Mesothelial cell of epicardium (in vitro differentiated cells): Measurements from ENCODE around the gene SMIM8. TPM values are rescaled to one million over a fixed set of nuclear protein-coding genes. Genes with fewer than 3 reads are reported as not detected.

Source experiments
- DNase-seq, 2 experiments: peaks; one replicate each; pipeline ENCODE4 v3.0.0; 2021; ENCODE audit warnings: low spot score in 2 of 2; ENCODE audit not compliant: unreplicated experiment in 2 of 2
- H3K27ac Mint-ChIP-seq: 2 replicates; pipeline ENCODE4 v1.8.0; 2021; ENCODE audit warnings: mixed read lengths
- H3K27me3 Mint-ChIP-seq: 2 replicates; pipeline ENCODE4 v1.8.0; 2021; ENCODE audit warnings: low read depth, mixed read lengths
- H3K36me3 Mint-ChIP-seq: 2 replicates; pipeline ENCODE4 v1.8.0; 2021; ENCODE audit warnings: mixed read lengths
- H3K4me1 Mint-ChIP-seq: 2 replicates; pipeline ENCODE4 v1.8.0; 2021; ENCODE audit warnings: mixed read lengths
- H3K4me3 Mint-ChIP-seq: 2 replicates; pipeline ENCODE4 v1.8.0; 2021; ENCODE audit warnings: mild to moderate bottlenecking, moderate library complexity, mixed read lengths
- H3K9me3 Mint-ChIP-seq: 2 replicates; pipeline ENCODE4 v1.8.0; 2021; ENCODE audit warnings: mixed read lengths
- total RNA-seq: library from RNA; stranded (reverse); gene quantifications from 3 replicates; pipeline ENCODE4 v1.2.1, GENCODE V29; 2021
- TF ChIP-seq, protein P1 (sequence below): fragments of 200-600 bp; sonication (generic); IDR thresholded peaks from one replicate; pipeline ENCODE4 v1.5.0; 2021; ENCODE audit warnings: antibody characterized with exemption; ENCODE audit not compliant: unreplicated experiment

SMIM8 gene
- total RNA-seq, 1 donor from 2014 or later, result 26.7 TPM

DNA sequence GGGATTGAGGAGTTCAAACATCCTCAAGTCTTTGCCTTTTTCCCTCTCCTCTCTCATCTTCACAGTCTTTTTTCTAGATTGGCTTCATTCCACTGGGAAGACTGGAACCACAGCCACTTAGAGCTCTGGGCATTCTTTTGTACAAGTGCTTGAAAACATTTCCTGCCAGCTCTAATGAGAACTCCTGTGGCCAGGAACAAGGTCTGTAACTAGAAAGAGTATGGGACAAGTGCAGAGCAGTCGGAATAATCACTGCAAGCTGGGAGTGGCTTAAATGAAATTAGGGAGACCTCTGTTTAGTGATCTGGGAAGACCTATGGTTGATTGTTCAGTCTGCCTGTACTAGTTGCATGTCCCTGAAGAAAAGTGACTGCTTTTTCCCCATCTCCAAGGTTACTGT, 41.0 kb upstream of the SMIM8 start:
- Mint-ChIP-seq H3K9me3 (no peaks in the 10 kb centered on the region), H3K4me1 (peaks cover 19% of the 10 kb centered on the region), H3K4me3 (no peak overlapping the region), H3K27me3 (no peaks in the 10 kb centered on the region), H3K27ac (no peak overlapping the region), H3K36me3 (no peaks in the 10 kb centered on the region)
- no peak for DNase-seq
- TF ChIP-seq, protein P1, sequence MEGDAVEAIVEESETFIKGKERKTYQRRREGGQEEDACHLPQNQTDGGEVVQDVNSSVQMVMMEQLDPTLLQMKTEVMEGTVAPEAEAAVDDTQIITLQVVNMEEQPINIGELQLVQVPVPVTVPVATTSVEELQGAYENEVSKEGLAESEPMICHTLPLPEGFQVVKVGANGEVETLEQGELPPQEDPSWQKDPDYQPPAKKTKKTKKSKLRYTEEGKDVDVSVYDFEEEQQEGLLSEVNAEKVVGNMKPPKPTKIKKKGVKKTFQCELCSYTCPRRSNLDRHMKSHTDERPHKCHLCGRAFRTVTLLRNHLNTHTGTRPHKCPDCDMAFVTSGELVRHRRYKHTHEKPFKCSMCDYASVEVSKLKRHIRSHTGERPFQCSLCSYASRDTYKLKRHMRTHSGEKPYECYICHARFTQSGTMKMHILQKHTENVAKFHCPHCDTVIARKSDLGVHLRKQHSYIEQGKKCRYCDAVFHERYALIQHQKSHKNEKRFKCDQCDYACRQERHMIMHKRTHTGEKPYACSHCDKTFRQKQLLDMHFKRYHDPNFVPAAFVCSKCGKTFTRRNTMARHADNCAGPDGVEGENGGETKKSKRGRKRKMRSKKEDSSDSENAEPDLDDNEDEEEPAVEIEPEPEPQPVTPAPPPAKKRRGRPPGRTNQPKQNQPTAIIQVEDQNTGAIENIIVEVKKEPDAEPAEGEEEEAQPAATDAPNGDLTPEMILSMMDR, result no peak

- Mint-ChIP-seq H3K9me3 (no peaks in the 10 kb centered on the region), H3K27me3 (no peaks in the 10 kb centered on the region), H3K36me3 (no peaks in the 10 kb centered on the region), H3K4me1 (peaks cover 19% of the 10 kb centered on the region), H3K4me3 (no peak overlapping the region), H3K27ac (no peak overlapping the region)
- TF ChIP-seq, protein P1, result no peak
- DNase-seq, result no peak
Observed at GRCh38 chr6:87282743-87283142, 39.6 kb upstream of the SMIM8 start.

DNA sequence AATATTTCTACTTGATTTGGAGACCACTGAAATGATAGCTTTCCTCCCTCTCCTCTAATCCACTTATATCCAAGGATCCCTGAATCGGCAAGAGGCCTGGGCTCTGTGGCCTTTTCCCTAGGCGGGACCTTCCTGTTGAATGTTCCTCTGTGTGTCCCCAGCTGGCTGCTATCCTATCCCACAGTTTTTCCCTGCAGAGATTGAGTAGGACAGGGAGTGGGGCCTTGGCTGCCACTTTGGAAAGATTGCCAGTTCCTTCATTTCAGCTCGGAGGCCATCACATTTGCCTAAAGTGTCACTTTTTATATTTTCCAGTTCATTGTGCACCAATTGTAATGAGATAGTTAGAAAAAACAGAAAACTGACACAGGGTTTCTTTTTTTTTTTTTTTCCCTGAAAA, 38.9 kb upstream of the SMIM8 start:
- TF ChIP-seq, protein P1, result no peak
- no peaks in the 10 kb centered on the region for H3K36me3 Mint-ChIP-seq
- H3K27me3 Mint-ChIP-seq, result no peaks in the 10 kb centered on the region

DNA sequence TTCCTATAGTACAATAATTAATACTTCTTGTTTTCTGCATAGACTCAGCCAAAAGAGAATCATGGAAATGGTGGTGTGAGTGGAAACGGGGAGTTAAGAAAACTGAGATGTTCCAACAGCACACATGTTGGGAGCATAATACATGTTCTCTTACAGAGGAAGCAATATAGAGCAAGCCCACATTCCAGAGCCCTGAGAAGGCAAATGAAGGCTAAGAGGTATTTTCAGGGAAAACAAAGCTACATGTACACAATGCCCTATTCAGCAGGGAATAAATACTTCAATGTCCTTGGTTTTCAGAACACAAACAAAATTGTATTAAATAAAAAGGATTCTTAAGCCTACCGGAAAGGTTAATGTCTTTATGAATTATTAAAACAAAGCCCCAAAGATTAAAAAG, 35.1 kb upstream of the SMIM8 start:
- no peak for DNase-seq
- Mint-ChIP-seq H3K27me3 (no peaks in the 10 kb centered on the region), H3K27ac (no peak overlapping the region), H3K4me1 (peaks cover 14% of the 10 kb centered on the region), H3K36me3 (no peaks in the 10 kb centered on the region), H3K4me3 (no peak overlapping the region), H3K9me3 (no peaks in the 10 kb centered on the region)
- TF ChIP-seq, protein P1, result no peak

More for the DNA sequence above, 38.9 kb upstream of the SMIM8 start:
- H3K27ac Mint-ChIP-seq, result no peak overlapping the region
- H3K4me1 Mint-ChIP-seq, result peaks cover 19% of the 10 kb centered on the region
- DNase-seq, result no peak
- H3K4me3 Mint-ChIP-seq, result no peak overlapping the region
- no peaks in the 10 kb centered on the region for H3K9me3 Mint-ChIP-seq

DNA sequence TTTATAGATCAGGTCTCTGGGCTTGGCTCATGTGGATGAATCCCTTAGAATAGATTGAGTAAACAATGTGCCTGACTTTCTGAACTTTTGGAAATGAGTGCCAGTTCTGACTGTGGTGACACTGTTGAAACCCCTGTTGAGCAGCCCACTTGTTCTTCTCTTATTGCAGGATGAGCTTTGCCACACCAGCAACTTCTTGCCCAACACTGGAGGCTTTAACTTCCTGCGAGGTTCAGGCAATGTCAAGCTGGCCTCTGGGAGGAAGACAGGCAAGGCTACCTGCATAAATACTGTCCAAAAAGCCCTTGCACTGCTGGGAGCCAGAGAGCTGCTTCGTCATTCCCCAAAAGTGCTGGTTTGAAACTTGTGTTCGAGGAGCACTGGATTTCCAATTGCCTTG, 32.8 kb upstream of the SMIM8 start:
- DNase-seq, result no peak
- Mint-ChIP-seq H3K27me3 (peaks cover 2% of the 10 kb centered on the region), H3K4me3 (no peak overlapping the region), H3K4me1 (peaks cover 3% of the 10 kb centered on the region), H3K36me3 (no peaks in the 10 kb centered on the region), H3K9me3 (no peaks in the 10 kb centered on the region), H3K27ac (no peak overlapping the region)
- TF ChIP-seq, protein P1, result no peak

DNA sequence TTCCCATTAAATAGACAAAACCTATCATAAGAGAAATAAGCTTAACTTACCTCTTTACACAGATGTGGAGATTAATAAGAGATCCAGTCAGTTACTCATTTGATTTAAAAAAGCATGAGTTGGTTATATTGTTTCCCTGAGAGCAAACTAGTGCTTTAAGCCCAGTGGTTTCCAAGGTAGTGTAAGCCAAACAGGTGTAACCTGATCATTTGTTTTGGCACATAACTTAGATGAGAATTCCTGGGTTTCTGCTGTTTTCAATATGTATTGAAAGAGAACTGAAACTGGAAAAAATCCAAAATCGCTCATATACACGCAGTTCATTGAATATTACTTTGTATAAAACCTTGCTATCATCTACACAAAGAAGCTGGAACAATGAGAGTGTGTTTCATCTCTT, 30.5 kb upstream of the SMIM8 start:
- Mint-ChIP-seq H3K36me3 (no peaks in the 10 kb centered on the region), H3K9me3 (no peaks in the 10 kb centered on the region), H3K27me3 (peaks cover 4% of the 10 kb centered on the region), H3K27ac (no peak overlapping the region), H3K4me1 (peaks cover 3% of the 10 kb centered on the region), H3K4me3 (no peak overlapping the region)
- no peak for DNase-seq
- TF ChIP-seq, protein P1, result no peak
